HG03060 (cell line): Measurements from ENCODE around the gene FAM168A.

Source experiments
- ATAC-seq: cut with Tn5 transposase; IDR thresholded peaks from one replicate; pipeline ENCODE4 v1.9.1; 2021; ENCODE audit warnings: low read depth, moderate number of reproducible peaks; ENCODE audit not compliant: unreplicated experiment

The FAM168A gene

DNA sequence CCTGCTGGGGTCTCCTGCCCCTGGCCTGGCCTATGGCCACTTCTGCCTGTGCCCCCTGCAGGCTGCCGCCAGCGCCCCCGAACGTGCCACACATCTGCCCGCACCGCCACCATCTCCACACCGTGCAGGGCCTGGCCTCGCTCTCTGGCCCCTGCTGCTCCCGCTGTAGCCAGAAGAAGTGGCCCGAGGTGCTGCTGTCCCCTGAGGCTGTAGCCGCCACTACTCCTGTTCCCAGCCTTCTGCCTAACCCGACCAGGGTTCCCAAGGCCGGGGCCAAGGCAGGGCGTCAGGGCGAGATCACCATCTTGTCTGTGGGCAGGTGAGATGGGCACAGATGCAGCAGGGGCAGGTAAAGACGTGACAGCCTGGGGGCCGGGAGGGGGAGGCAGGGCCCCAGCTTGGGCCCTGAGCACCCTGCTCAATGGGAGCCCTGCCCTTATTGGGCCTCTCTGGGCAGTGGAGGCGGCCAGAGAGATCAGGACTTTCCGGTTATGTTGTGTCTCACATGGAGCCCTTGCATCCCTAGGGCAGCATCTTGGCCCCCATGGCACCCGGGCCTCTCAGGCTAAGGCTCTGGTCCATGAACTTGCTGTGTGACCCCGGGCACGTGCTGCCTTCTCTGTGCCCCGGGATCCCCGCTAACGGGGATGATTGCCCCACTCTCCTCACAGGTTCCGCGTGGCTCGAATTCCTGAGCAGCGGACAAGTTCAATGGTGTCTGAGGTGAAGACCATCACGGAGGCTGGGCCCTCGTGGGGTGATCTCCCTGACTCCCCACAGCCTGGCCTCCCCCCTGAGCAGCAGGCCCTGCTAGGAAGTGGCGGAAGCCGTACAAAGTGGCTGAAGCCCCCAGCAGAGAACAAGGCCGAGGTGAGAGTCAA is 203.3 kb downstream of the FAM168A start:
- no peak for ATAC-seq

DNA sequence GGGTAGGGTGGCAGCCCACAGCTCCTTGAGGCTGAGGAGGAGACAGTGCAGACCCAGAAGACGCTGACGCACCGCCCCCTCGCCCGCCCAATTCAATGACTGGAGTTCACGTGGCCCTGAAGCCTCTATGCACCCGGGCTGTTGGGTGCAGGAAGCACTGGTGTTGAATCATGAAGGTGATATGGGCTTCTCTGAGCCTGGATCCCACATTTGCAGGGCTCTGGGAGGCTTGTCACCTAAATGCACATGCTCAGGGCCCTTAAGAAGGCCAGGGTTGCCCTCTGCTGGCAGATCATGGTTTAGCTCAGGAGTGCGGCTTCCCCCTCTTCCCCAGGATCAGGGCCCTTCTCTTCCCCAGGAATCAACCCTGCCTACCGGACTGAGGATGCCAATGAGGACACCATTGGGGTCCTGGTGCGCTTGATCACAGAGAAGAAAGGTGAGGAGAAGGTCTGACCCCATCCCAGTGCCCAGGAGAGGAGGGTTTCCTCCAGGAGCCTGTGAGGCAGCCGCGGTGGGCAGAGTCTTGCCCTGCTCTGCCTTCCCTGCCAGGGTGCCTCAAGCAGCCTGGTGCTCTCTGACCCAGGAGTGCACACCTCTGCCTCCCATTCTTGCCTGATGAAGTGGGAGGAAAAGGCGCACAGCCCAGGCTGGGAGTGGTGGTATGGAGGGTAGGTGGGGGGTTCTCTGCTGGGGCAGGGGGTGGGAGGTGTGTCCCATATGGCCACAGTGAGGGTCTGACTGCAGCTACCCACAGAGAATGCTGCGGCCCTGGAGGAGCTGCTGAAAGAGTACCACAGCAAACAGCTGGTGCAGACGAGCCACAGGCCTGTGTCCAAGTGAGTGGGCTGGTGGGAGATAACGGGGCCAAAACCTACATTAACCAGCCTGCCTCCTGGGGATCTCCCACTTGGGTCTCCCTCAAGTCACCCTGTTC is 204.2 kb downstream of the FAM168A start:
- no peak for ATAC-seq

DNA sequence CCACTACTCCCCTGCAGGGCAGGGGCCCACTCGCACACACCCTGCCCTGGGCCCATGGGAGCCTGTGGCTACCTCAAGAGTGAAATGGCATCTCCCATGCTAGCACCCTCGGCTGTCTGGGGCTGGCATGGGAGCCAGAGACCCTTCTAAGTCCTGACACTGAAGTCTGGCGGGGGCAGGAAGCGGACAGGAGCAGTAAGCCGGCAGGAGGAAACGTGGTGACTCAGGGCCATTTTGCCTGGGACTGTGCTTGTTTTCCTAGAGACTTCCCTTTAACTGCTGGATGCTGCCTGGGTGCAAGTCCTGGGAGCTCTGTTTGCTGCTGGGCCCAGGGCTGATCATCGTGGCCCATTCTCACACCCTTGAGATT is 204.9 kb downstream of the FAM168A start:
- ATAC-seq: no peak

DNA sequence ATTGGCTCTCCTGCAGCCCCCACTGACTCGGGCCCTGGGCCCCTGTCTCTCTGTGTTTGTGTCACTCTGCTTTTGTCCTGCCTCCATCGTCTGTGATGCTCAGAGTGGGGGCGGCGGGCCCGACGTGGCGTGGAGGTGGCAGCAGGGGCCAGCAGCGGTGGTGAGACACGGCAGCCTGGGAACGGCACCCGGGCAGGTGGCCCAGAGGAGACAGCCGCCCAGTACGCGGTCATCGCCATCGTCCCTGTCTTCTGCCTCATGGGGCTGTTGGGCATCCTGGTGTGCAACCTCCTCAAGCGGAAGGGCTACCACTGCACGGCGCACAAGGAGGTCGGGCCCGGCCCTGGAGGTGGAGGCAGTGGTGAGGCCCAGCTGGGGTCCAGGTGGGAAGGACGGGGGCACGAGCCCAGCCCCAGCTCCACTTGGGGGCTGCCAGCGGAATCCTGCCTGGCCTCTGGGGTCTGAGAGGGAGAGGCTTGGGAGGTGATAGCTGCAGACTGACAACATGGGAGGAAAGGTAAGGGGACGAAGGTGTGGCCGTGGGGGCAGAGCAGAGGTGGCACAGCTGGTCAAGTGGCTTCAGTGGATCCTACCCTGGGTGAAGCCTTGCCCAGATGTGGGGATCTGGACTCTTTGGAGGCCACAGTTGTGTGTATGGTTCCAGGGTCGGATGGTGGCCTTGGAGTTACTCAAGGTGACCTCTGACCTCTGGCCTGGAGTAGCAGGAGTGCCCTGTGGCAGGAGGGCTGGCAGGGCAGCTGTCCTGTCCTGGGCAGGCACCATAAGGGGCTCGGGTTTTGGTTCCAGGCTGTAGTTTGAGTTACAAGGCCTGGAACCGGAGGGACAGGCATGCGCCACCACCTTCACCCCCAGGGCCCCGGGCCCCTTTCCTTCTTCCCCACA is 205.6 kb downstream of the FAM168A start:
- ATAC-seq: no peak

DNA sequence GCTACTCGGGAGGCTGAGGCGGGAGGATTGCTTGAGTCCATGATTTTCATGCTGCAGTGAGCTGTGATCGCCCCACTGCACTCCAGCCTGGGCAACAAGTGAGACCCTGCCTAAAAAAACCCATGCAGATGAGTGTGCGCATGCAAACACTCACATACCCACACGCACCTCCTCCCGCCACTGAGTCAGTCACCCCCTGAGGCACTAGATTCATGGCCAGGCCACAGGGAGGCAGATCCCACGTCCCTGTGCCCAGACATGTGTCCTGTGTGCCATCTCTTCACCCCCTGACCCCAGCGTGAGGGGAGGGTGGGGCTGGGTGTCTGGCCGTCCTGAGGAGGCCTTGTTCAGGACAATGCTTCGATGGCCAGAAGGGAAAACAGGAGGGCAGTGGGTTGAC is 206.2 kb downstream of the FAM168A start:
- ATAC-seq: no peak

DNA sequence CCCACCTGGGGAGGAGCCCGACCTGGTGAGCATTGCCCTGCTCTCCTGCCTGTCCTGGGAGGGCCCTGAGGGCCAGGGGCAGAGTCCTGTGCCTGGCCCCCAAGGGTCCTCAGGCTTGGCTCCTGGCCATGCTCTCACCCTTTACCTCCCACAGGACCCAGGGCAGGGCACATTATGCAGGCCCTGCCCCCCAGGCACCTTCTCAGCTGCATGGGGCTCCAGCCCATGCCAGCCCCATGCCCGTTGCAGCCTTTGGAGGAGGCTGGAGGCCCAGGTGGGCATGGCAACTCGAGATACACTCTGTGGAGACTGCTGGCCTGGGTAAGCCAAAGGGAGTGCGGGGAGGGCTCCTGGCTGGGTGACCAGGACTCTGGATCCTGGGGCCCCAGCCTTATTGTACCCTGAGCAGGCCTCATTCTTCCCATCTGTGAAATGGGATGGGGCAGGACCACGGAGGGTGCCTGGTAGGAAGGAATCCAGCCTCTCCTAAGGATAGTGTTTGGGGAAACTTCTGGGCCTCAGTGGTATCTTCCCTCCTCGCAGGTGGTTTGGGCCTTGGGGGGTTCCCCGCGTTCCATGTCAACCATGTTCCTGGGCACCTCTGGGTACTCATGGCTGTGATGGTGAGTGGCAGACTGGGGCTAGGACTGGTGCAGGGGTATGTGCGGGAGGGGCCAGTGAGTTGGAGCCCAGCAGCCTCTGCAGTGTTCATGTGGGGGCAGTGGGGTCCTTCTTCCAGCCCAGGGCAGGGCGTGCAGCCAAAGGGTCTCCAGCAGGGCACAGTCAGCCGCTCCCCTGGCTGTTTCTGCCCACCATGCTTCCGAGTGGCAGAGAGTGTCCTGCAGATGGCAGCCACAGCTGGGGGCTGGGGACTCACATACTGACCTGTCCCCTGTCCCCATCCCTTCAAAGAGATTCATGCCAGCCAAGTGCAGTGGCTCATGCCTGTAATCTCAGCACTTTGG is 207.0 kb downstream of the FAM168A start:
- ATAC-seq: no peak

DNA sequence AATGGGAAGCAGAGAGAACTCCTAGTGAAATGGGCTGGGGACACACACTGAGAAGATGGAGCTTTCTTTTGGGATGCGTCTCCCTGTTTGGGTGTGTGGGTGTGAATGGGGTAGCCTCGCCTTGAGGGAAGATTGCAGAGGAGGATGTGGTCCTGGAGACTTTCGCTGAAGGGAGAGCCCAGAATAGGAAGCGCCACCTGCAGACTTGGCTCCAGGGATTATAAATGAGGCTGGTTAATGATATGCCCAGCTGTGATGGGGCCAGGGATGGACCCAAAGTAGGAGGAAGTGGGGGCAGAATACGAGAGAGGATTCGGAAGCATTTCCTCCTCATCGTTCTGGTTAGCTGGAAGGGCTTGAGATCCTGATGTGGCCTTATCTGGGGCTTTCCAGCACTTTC is 208.0 kb downstream of the FAM168A start:
- no peak for ATAC-seq

DNA sequence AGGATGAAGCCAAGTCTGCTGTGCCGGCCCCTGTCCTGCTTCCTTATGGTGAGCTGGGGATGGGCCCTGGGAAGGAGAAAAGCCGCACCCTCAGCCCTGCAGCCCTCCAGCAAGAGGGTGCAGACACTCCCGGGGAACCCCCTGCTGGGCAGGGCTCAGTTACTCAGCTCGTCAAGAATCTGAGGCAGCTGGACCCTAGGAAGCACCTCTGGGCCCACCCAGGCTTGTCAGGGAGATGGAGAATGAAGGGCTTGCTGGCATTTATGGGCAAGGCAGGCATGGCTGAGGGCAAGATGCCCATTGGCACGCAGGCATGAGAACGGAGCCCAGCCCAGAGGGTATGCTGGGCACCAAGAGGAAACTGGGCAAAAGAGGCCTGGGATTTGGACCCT is 208.8 kb downstream of the FAM168A start:
- no peak for ATAC-seq

DNA sequence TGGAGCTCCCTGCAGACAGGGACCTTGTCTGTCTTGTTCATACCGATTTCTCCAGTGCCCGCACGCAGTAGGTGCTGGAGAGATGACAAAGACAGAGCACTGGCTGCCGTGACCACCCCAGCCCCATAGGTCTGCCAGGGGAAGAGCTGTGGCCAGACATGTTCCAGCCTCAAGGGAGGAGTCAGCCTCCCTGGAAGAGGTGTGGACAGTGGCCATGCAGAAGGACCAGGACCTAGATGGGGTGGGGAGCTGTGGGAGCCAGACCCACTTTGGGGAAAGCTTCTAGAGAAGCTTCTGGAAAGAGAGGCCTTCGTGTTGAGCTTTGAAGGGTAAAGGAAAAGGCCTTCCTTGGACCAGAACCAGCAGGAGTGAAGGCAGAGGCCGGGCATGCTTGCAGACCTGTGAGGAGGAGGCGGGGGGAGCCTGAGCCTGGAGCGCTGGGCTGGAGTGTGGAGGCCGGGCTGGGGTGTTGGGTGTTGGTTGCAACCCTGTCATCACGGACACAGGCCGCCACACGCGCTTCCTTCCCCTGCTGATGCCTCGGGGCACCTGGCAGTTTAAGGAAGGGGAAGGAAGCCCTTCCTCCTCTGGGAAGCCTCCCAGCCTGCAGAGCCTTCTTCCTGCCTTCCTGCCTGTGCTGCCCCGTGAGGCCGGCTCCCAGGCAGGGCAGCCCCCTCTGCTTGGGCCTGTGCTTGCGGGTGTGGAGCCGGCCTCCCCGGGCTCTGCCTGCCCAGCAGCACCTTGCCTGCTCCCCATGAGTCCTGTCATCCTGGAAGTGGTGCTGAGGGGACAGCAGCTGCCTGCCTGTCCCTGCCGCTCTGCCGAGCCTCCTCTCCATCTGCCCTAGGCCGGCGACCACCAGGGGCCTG is 209.4 kb downstream of the FAM168A start:
- no peak for ATAC-seq

DNA sequence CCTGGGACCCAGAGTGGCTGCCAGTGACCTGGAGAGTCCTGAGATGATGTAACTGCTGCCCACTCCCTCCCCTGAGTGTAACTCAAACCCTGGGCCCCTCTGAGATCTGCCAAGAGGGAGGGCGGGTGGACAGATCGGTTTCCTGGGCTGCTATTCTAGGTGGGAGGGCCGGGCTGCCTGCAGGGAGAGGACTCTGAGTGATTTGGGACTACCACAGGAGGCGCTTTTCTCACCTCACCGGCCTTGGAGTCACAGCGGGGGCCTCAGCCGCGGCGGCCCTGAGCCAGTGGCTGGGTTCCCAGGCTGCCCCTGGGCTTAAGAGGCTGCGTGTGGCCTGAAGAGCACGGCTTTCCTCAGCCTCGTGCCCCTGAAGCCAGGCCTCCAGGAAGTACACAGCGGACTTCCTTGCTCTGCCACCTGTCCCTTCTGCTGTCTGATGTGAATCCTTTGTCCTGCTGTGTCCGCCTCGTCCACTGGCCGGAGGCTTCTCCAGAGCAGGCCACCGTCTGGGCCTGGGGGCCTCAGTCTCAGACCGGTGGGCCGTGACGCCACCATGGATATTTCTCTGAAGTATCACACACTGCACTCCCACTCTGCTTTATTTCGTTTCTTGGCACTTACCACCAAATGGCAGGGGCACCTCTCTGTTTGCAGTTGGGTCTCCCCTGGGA is 210.2 kb downstream of the FAM168A start:
- ATAC-seq: no peak

DNA sequence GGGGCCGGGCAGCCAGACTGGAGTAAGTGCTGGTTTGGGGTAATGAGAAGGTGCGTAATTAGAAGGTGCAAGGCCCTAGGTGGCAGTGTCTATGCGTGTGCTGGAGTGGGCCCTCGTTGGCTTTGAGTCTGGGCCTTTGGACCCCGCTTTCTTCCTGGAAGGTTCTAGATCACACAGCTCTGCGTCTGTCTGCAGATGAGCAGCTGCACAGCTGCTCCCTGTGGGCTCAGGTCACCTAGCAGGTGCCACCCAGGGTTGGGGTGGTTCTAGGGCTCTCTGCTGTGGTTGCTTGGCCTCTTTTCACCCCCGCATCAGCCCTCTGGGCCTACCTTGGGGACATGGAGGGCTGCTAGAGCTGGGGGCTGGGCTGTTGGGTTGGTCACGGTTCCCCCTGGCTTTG is 211.4 kb downstream of the FAM168A start:
- no peak for ATAC-seq

DNA sequence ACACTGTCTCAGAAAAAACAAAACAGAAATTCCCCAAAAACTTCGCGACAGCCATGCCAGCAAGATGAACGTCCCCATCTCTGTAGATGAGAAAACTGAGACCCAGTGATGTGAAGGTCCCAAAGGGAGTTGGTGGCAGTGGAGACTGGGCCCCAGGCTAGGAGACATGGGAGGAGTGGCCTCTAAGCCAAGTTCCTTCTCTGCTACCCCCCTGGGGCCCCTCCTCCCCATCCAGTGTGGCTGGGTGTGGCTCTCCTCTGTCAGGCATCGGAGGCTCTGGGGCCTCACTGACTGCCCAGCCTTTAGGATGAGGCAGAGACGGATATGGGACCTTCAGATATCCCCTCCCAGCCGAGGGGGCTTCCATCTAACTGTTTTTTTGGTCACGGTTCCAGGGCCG is 211.9 kb downstream of the FAM168A start:
- no peak for ATAC-seq

DNA sequence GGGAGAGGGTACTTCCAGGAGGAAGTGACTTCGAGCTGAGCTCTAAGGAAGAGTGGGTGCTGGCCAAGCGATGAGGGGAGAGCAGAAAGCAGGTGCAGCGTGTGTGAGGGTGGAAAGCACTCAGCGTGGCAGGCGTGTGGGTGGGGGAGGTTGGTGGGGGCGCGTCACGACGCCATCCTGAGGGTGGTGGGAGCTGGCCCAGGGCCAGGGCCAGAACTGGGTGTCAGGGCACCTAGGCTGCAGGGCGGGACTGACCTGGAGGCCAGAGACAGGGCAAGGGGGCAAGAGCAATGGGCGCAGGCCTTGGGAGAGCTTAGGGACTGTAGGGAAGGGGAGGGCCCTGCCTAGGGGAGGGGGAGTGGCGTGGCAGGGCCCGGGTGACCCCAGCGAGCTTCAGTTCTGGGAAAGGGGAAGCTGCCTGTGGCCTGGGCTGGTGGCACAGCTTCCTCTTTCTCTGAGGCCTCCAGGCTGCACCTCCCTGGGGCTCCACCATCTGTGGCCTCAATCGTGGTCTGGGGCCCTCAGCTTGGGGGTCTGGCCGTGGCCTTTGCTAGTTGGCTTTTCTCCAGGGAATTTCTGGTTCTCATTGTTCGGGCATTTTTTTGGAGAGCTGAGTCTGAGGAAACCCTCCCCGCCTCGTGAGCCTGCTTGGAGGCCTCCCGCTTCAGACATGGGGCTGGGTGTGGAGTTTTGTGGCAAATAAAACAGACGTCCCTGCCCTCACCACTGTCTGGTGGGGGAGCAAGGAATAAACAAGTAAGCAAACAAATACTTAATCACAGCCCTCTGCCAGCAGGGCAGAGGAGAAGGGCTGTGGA is 212.8 kb downstream of the FAM168A start:
- no peak for ATAC-seq

DNA sequence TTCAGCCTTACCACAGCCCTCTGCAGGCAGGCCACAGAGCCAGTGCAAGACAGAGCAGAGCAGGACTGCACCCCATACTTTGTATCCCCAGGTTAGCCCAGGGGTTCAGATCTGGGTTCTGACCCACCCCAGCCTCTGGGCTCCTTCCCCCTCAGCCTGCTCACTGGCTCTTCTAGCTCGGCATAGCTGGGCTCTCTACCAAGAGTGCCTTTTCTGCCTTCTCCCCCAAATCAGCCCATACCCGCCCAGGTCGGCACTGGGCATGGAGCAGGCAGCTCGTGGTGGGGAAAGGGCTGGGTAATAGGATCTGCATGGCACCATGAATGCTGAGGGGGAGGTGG is 213.4 kb downstream of the FAM168A start:
- ATAC-seq: no peak

DNA sequence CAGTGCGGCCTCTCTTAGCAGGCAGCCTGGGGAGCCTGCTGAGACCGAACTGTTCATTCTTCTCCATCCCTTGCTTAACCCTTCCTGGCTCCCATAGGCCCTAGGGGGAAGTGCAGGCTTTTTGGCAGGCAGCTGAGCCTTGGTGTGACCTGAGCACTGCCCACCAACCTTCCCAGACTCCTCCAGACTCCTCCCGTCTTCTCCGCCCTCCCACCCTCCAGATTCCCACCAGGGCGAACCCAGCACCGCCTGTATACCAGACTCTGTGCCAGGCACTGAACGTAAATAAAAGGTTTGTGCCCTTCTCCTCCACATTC is 213.8 kb downstream of the FAM168A start:
- no peak for ATAC-seq

DNA sequence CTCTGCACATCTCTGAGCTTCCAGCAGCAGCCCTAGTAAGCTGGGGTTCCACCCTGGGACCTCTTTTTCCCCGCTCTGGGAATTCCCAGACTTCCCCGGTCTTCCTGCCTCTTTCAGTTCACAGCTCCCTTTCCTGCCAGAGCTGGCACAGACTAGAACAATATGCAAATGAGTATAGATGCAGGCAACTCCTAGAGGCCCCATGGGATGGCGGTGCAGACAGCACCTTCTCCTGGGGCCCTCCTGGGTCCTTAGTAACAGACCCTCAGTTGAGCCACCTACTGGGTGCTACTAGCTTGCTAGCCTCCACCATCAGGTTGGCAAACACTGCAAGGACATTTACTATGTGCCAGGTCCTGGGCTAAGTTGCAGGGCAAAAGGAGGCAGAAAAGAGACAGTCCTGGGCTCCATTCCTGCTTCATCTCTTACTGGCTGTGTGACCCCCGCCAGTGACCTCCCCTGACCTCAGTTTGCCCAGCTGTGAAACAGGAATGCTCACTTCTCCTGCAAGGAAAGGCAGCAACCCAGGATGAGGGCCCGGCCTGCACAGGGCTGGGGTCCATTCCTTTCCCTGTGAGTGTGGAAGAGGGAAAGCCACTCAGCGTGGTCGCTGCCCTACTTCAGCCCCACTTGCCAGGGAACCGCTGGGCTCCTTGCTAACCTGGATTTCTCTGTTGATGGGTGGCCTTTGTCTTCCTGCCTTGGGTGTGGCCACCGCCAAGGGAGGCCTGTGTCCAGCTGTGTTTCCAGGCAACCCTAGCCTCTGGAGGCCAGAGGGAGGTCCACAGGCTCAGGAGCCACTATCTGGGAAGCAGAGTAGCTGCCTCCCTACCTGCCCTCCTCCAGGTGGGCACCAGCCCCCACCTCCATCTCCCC is 214.4 kb downstream of the FAM168A start:
- ATAC-seq: no peak

DNA sequence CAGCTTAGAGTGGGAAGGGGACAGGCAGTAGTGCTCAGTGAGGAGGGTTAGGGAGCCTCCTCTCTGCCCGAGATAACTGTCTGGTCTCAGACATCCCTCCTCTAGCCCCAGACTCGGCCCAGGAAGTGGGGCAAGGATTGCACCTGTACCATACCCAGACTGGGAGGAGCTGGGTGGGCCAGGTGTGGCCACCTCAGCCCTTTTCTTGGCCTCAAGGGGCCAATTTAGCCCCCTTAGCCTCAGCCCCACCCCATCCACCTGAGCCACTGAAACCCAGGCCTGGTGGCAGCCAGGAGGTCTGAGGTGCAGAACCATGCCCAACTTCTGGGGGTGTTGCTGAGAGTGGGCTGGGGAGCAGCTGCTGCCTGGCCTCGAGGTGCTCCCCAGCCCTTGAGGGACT is 215.2 kb downstream of the FAM168A start:
- ATAC-seq: no peak
